Measurements from ENCODE around the gene INO80. TPM values are rescaled to one million over a fixed set of nuclear protein-coding genes. Genes with fewer than 3 reads are reported as not detected.

INO80 gene
- total and polyA plus RNA-seq, 2 donors (not counting 1 experiment from before 2014, with no cell fraction given): 16.3 to 55.7 TPM

DNA sequence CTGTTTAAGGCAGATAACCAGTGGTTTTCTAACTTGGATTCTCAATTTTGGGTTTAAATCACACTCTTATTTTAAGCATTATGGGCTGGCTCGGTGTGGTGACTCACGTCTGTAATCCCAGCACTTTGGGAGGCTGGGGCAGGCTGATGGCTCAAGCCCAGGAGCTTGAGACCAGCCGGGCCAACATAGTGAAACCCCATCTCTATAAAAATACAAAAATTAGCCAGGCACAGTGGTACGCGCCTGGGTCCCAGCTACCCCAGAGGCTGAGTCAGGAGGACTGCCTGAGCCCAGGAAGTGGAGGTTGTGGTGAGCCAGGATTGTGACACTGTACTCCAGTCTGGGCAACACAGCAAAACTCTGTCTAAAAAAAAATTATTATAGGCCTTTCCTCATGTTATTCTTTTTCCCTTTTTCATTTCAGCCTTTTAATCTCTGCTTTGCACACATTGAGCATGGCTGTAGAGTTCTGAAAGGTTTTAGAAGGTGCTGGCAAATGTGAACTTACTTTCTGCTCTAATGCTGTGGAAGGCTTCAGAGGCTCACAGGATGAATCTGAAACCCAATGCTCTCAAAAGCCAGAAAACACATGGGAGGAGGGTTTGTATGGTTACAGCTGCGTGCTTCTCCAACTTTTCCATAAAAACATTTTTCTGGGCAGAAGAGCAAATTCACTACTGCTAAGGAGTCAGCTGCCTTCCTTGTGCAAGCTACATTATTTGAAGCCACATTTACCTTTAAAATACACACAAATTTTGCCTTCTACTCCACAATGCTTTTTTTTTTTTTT lies 130.3 kb downstream of the INO80 start:
- Histone ChIP-seq H4K20me1 (ENCODE audit: control insufficient read depth, insufficient read depth, low read length, poor library complexity, severe bottlenecking) (no peaks in the 10 kb centered on the region), H3K79me2 (ENCODE audit: control insufficient read depth, insufficient read depth, low read length) (no peaks in the 10 kb centered on the region), H3K27me3 (replicated peaks in 1 of 4; ENCODE audit: control extremely low read depth in 1 of 4, control insufficient read depth in 3 of 4, insufficient read depth in 4 of 4, low read length in 3 of 4) (no peaks in the 10 kb centered on the region), H3K9ac (ENCODE audit: low read length) (no peak overlapping the region), H3K36me3 (replicated peaks in 1 of 2; ENCODE audit: control extremely low read depth in 1 of 2, control insufficient read depth in 1 of 2, extremely low read depth in 1 of 2, insufficient read depth in 2 of 2, low read length in 1 of 2) (peaks cover 4 to 87% of the 10 kb centered on the region in 2 experiments), H2AFZ (ENCODE audit: insufficient read depth, low read depth, low read length, poor library complexity, severe bottlenecking) (no peak overlapping the region), H3K4me2 (replicated peaks; ENCODE audit: low read depth, low read length, poor library complexity, severe bottlenecking) (no peak overlapping the region), H3K27ac (ENCODE audit: low read length in 2 of 2) (no peak overlapping the region), H3K4me1 (ENCODE audit: control insufficient read depth in 2 of 2, insufficient read depth in 2 of 2, low read length in 2 of 2) (no peaks in the 10 kb centered on the region), H3K9me3 (ENCODE audit: control extremely low read depth in 1 of 3, control insufficient read depth in 2 of 3, insufficient read depth in 1 of 3, low read length in 2 of 3) (no peaks in the 10 kb centered on the region), H3K4me3 (ENCODE audit: control extremely low read depth in 1 of 5, extremely low read depth in 1 of 5, insufficient read depth in 1 of 5, low read depth in 2 of 5, low read length in 4 of 5) (no peak overlapping the region)
- H3K4me3 Mint-ChIP-seq: no peak overlapping the region
- ATAC-seq (ENCODE audit: low read depth) (no peak), DNase-seq (no peak)
- H3K27me3 Mint-ChIP-seq: no peaks in the 10 kb centered on the region
- POLR2A ChIA-PET: interaction anchor here (1.1 kb wide), 1 partner anchor 80 kb away, joined by 11 read pairs; no protein-coding TSS in a partner anchor
- no peaks in the 10 kb centered on the region for H3K4me1 Mint-ChIP-seq
- H3K9me3 Mint-ChIP-seq (ENCODE audit: insufficient read depth): no peaks in the 10 kb centered on the region
- H3K27ac Mint-ChIP-seq: no peak overlapping the region
- WGBS (ENCODE audit: insufficient coverage): 93% methylated on average over 2 of the region's 6 CpGs
- TF ChIP-seq, protein P1, sequence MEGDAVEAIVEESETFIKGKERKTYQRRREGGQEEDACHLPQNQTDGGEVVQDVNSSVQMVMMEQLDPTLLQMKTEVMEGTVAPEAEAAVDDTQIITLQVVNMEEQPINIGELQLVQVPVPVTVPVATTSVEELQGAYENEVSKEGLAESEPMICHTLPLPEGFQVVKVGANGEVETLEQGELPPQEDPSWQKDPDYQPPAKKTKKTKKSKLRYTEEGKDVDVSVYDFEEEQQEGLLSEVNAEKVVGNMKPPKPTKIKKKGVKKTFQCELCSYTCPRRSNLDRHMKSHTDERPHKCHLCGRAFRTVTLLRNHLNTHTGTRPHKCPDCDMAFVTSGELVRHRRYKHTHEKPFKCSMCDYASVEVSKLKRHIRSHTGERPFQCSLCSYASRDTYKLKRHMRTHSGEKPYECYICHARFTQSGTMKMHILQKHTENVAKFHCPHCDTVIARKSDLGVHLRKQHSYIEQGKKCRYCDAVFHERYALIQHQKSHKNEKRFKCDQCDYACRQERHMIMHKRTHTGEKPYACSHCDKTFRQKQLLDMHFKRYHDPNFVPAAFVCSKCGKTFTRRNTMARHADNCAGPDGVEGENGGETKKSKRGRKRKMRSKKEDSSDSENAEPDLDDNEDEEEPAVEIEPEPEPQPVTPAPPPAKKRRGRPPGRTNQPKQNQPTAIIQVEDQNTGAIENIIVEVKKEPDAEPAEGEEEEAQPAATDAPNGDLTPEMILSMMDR (IDR thresholded peaks at IDR 0.05): no peak
- no peak for TF ChIP-seq EZH2 (IDR thresholded peaks at IDR 0.05; ENCODE audit: borderline replicate concordance, insufficient read depth, low read depth, low read length, poor library complexity, severe bottlenecking)
- CTCF ChIA-PET: interaction anchor here (0.7 kb wide), 1 partner anchor 81 kb away, joined by 4 read pairs; no protein-coding TSS in a partner anchor
- intact Hi-C loops (cut with micrococcal nuclease): loop anchor here (2.0 kb wide), 1 partner anchor 21 kb away; no protein-coding TSS in a partner anchor

- Mint-ChIP-seq H3K4me3 (no peak overlapping the region), H3K9me3 (ENCODE audit: insufficient read depth) (no peaks in the 10 kb centered on the region), H3K27ac (no peak overlapping the region), H3K27me3 (no peaks in the 10 kb centered on the region), H3K4me1 (no peaks in the 10 kb centered on the region)
- no peaks in the 10 kb centered on the region for H4K20me1 ChIP-seq (ENCODE audit: control insufficient read depth, insufficient read depth, low read length, poor library complexity, severe bottlenecking)
- WGBS (ENCODE audit: insufficient coverage): 89% methylated on average over 2 of the region's 4 CpGs
- intact Hi-C loops (cut with micrococcal nuclease): loop anchor here (2.0 kb wide), 1 partner anchor 20 kb away; no protein-coding TSS in a partner anchor
- TF ChIP-seq, protein P1 (IDR thresholded peaks at IDR 0.05): no peak
- no peak for TF ChIP-seq EZH2 (IDR thresholded peaks at IDR 0.05; ENCODE audit: borderline replicate concordance, insufficient read depth, low read depth, low read length, poor library complexity, severe bottlenecking)
- DNase-seq (no peak), ATAC-seq (ENCODE audit: low read depth) (no peak)
- H3K4me2 ChIP-seq (replicated peaks; ENCODE audit: low read depth, low read length, poor library complexity, severe bottlenecking): no peak overlapping the region
- no peak overlapping the region for H3K27ac ChIP-seq (ENCODE audit: low read length in 2 of 2)
- H3K4me3 ChIP-seq (ENCODE audit: control extremely low read depth in 1 of 5, extremely low read depth in 1 of 5, insufficient read depth in 1 of 5, low read depth in 2 of 5, low read length in 4 of 5): no peak overlapping the region
- no peak overlapping the region for H2AFZ ChIP-seq (ENCODE audit: insufficient read depth, low read depth, low read length, poor library complexity, severe bottlenecking)
- H3K4me1 ChIP-seq (ENCODE audit: control insufficient read depth in 2 of 2, insufficient read depth in 2 of 2, low read length in 2 of 2): no peaks in the 10 kb centered on the region
- H3K79me2 ChIP-seq (ENCODE audit: control insufficient read depth, insufficient read depth, low read length): no peaks in the 10 kb centered on the region
- no peak overlapping the region for H3K9ac ChIP-seq (ENCODE audit: low read length)
- H3K36me3 ChIP-seq (replicated peaks in 1 of 2; ENCODE audit: control extremely low read depth in 1 of 2, control insufficient read depth in 1 of 2, extremely low read depth in 1 of 2, insufficient read depth in 2 of 2, low read length in 1 of 2): peaks cover 4 to 88% of the 10 kb centered on the region in 2 experiments
- H3K9me3 ChIP-seq (ENCODE audit: control extremely low read depth in 1 of 3, control insufficient read depth in 2 of 3, insufficient read depth in 1 of 3, low read length in 2 of 3): no peaks in the 10 kb centered on the region
- POLR2A ChIA-PET: interaction anchor here (1.1 kb wide), 1 partner anchor 79 kb away, joined by 11 read pairs; no protein-coding TSS in a partner anchor
- CTCF ChIA-PET: no interaction called here
- no peaks in the 10 kb centered on the region for H3K27me3 ChIP-seq (replicated peaks in 1 of 4; ENCODE audit: control extremely low read depth in 1 of 4, control insufficient read depth in 3 of 4, insufficient read depth in 4 of 4, low read length in 3 of 4)
Measured at GRCh38 chr15:40984964-40985363, 131.1 kb downstream of the INO80 start.

Measured in B cell (primary cell).